ENCODE results near the gene MRTFB. TPM values are rescaled to one million over a fixed set of nuclear protein-coding genes. Genes with fewer than 3 reads are reported as not detected.

The MRTFB gene
- total RNA-seq, 2 experiments from 2014 or later, result 18.0 to 19.4 TPM

DNA sequence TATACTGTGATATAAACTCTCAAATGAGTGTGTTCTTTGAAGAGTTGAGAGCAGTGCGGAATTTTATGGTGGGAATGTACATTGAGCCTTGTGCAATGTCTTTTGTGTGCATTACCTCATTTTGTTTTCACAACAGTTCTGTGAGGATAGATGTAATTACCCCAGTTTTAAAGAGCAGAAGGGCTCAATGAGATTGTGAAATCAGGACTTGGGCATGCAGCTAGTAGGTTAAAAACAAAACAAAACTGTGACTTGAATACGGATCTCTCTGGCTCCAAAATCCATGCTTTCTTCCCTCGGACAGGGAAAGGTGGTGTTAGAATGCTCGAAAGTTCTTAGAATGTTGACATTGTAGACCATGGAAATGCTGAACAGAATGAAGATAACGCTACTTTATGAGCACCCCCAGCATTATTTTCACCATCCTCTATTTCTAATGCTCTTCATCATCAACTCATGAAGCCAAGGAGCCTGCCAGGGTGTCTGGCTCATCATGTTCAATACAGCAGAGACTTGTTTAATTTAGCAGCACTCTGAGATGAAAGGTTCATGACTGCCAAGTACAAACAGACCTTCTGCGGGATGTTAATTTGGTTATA lies 17.1 kb downstream of the MRTFB start:
- POLR2A ChIA-PET, result no interaction called here
- ATAC-seq (ENCODE audit: poor library complexity), result no peak
- intact Hi-C loops (cut with DNase I, micrococcal nuclease), result no loop called here
- Mint-ChIP-seq H3K36me3 (ENCODE audit: low read depth) (peaks cover 14% of the 10 kb centered on the region), H3K27ac (no peak overlapping the region), H3K4me3 (no peak overlapping the region), H3K9me3 (no peaks in the 10 kb centered on the region), H3K27me3 (no peaks in the 10 kb centered on the region), H3K4me1 (ENCODE audit: low read depth) (peaks cover 38% of the 10 kb centered on the region)
- Histone ChIP-seq H3K9me3 (ENCODE audit: control insufficient read depth in 1 of 2, insufficient read depth in 1 of 2, low read length in 2 of 2) (no peaks in the 10 kb centered on the region), H3K4me1 (ENCODE audit: insufficient read depth, low read length) (no peaks in the 10 kb centered on the region), H3K36me3 (ENCODE audit: insufficient read depth, low read length) (no peaks in the 10 kb centered on the region), H3K27ac (ENCODE audit: low read depth in 1 of 2, low read length in 2 of 2) (no peak overlapping the region), H3K4me3 (ENCODE audit: low read length) (no peak overlapping the region), H3K27me3 (ENCODE audit: control insufficient read depth in 1 of 2, insufficient read depth in 2 of 2, low read length in 2 of 2) (no peaks in the 10 kb centered on the region)
- CTCF ChIA-PET, result no interaction called here
- no peak for TF ChIP-seq CTCF (IDR thresholded peaks at IDR 0.05)
- no peak for DNase-seq

DNA sequence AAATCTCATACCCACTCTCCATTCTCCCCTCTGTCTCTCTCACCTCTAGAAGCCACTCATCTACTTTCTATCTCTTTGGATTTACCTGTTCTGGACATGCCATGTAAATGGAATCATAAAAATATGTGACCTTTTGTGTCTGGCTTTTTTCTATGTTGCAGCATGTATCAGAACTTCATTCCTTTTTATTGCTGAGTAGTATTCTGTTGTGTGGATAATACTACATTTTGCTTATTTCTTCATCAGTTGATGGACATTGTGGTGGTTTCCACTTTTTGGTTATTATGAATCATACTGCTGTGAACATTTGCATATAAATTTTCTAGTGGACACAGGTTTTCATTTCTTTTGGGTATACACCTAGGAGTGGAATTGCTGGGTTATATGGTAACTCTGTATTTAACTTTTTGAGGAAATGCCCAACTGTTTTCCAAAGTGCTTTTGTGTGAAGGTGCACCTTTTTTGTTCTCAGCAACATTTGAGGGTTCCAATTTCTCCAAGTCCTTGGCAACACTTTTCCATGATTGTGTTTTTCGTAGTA lies 18.2 kb downstream of the MRTFB start:
- no peaks in the 10 kb centered on the region for H3K27me3 ChIP-seq (ENCODE audit: control insufficient read depth in 1 of 2, insufficient read depth in 2 of 2, low read length in 2 of 2)
- peaks cover 10% of the 10 kb centered on the region for H3K36me3 Mint-ChIP-seq (ENCODE audit: low read depth)
- CTCF ChIA-PET, result no interaction called here
- H3K27ac Mint-ChIP-seq, result no peak overlapping the region
- peaks cover 42% of the 10 kb centered on the region for H3K4me1 Mint-ChIP-seq (ENCODE audit: low read depth)
- no peak overlapping the region for H3K4me3 ChIP-seq (ENCODE audit: low read length)
- ATAC-seq (ENCODE audit: poor library complexity) (no peak), DNase-seq (no peak)
- intact Hi-C loops (cut with DNase I, micrococcal nuclease), result no loop called here
- POLR2A ChIA-PET, result no interaction called here
- no peaks in the 10 kb centered on the region for H3K9me3 ChIP-seq (ENCODE audit: control insufficient read depth in 1 of 2, insufficient read depth in 1 of 2, low read length in 2 of 2)
- H3K4me3 Mint-ChIP-seq, result no peak overlapping the region
- no peak for TF ChIP-seq CTCF (IDR thresholded peaks at IDR 0.05)
- H3K27ac ChIP-seq (ENCODE audit: low read depth in 1 of 2, low read length in 2 of 2), result no peak overlapping the region
- H3K4me1 ChIP-seq (ENCODE audit: insufficient read depth, low read length), result no peaks in the 10 kb centered on the region
- H3K36me3 ChIP-seq (ENCODE audit: insufficient read depth, low read length), result no peaks in the 10 kb centered on the region
- no peaks in the 10 kb centered on the region for H3K9me3 Mint-ChIP-seq
- H3K27me3 Mint-ChIP-seq, result no peaks in the 10 kb centered on the region

GRCh38 chr16:14092561-14092960 lies 21.4 kb downstream of the MRTFB start:
- Histone ChIP-seq H3K27me3 (ENCODE audit: control insufficient read depth in 1 of 2, insufficient read depth in 2 of 2, low read length in 2 of 2) (no peaks in the 10 kb centered on the region), H3K4me1 (ENCODE audit: insufficient read depth, low read length) (no peaks in the 10 kb centered on the region), H3K27ac (ENCODE audit: low read depth in 1 of 2, low read length in 2 of 2) (no peak overlapping the region), H3K9me3 (ENCODE audit: control insufficient read depth in 1 of 2, insufficient read depth in 1 of 2, low read length in 2 of 2) (no peaks in the 10 kb centered on the region), H3K36me3 (ENCODE audit: insufficient read depth, low read length) (no peaks in the 10 kb centered on the region), H3K4me3 (ENCODE audit: low read length) (no peak overlapping the region)
- Mint-ChIP-seq H3K27me3 (no peaks in the 10 kb centered on the region), H3K36me3 (ENCODE audit: low read depth) (peaks cover 9% of the 10 kb centered on the region), H3K4me1 (ENCODE audit: low read depth) (peaks cover 38% of the 10 kb centered on the region), H3K9me3 (no peaks in the 10 kb centered on the region), H3K4me3 (no peak overlapping the region), H3K27ac (no peak overlapping the region)
- no peak for TF ChIP-seq CTCF (IDR thresholded peaks at IDR 0.05)
- DNase-seq (no peak), ATAC-seq (ENCODE audit: poor library complexity) (no peak)
- ChIA-PET POLR2A (no interaction called here), CTCF (no interaction called here)
- intact Hi-C loops (cut with DNase I, micrococcal nuclease), result no loop called here
